ENCODE data around the gene LYPD6B. TPM values are rescaled to one million over a fixed set of nuclear protein-coding genes. Genes with fewer than 3 reads are reported as not detected.
"Not testable (repeated sequence)": the region's sequence is repeated elsewhere in the genome, so short reads cannot be mapped to it uniquely, and the experiment has no call there.

The LYPD6B gene
- polyA plus RNA-seq, 3 donors: 28.6 to 35.2 (median 33.7) TPM

DNA sequence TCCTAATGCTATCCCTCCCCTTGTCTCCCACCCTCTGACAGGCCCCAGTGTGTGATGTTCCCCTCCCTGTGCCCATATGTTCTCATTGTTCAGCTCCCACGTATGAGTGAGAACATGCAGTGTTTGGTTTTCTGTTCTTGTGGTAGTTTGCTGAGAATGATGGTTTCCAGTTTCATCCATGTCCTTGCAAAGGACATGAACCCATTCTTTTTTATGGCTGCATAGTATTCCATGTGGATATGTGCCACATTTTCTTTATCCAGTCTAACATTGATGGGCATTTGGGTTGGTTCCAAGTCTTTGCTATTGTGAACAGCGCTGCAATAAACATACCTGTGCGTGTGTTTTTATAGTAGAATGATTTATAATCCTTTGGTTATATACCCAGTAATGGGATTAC is 212.9 kb downstream of the LYPD6B start:
- not testable (repeated sequence) for DNase-seq (ENCODE audit: low read depth in 3 of 3, low spot score in 2 of 3)

DNA sequence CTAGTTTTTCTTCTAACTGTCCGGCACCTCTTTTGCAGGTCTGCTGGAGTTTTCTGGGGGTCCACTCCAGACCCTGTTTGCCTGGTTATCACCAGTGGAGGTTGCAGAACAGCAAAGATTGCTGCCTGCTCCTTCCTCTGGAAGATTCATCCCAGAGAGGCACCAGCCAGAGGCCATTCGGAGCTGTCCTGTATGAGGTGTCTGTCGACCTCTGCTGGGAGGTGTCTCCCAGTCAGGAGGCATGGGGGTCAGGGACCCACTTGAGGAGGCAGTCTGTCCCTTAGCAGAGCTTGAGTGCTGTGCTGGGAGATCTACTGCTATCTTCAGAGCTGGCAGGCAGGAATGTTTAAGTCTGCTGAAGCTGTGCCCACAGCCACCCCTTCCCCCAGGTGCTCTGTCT is 218.4 kb downstream of the LYPD6B start:
- not testable (repeated sequence) for DNase-seq (ENCODE audit: low read depth in 3 of 3, low spot score in 2 of 3)

DNA sequence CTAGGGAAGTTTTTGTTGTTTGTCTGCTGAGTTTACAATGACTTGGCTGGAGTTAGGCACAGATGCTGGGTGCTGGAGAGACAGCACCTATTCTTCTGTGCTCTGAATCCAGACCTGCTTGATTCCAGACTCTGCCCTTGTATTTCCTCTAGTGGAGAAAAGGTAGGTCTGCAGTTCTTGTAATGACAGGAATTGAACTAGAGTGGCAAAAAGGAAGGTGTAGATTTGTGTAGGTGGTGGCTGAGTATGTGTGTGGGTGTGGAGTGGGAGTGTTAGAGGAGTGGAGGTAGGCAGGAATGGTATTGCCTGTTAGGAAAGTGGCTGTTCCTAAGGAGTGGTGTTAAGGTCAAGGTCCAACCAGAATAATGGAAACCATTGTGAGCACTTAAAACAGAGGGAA is 220.0 kb downstream of the LYPD6B start:
- DNase-seq (ENCODE audit: low read depth in 3 of 3, low spot score in 2 of 3): no peak

DNA sequence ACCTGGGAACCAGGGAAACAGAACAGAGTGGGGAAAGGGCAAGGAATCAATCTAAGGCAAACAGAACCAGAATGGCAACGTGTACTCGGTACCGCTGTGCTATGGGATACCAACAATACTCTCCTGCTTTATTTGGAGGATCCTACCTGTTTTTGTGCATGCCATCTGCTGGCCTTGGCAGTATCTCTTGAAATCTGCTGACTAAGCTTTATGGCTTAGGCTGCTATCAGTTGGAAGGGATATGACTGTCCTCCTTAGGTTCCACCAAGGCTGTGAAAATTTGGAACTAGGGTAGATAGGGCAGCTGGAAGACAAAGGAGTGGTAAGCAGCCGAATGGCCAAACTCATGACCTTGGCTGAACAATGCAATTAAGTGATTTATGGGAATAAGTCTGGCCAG is 220.6 kb downstream of the LYPD6B start:
- no peak for DNase-seq (ENCODE audit: low read depth in 3 of 3, low spot score in 2 of 3)

DNA sequence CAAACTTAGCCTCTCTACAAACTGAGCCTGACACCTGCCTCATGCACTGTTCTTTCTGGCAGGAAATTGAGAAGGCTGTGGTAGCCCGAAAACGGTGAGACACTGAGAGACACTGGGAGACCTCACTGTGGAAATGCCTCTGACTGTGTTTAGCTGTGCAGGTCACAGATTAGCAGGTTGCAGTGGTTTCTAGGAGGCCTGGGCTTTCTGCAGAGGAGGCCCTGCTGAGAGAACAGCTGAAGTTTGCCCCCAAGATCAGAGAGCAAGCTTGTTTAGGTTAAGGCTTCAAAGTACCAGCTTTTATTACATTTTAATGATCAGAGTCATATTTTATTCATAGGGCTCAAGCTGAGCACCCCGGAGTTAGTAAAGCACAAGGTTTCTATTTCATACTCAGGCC is 223.2 kb downstream of the LYPD6B start:
- no peak for DNase-seq (ENCODE audit: low read depth in 3 of 3, low spot score in 2 of 3)

Other genes starting within 250 kb of the LYPD6B start
- 1 to 10 TPM; 3.8 to 4.9 (median 4.0) TPM for gene KIF5C, start 163.5 kb upstream of the LYPD6B start, polyA plus RNA-seq (ENCODE audit: insufficient read length in 3 of 3)